ENCODE measurements around the gene PCYT2.

GRCh38 chr17:81950501-81950900 lies 39.3 kb upstream of the PCYT2 start:
- TF ChIP-seq EZH2 (IDR thresholded peaks at IDR 0.05; ENCODE audit: low read length, missing control alignments) (no peak), CTCF (conservative IDR thresholded peaks at IDR 0.05 in 1 of 2, IDR thresholded peaks at IDR 0.05 in 1 of 2; ENCODE audit: low read depth in 1 of 2, low read length in 2 of 2) (no peak)
